Chondrocyte (in vitro differentiated cells): ENCODE measurements around the gene SERINC5. TPM values are rescaled to one million over a fixed set of nuclear protein-coding genes. Genes with fewer than 3 reads are reported as not detected.
A peak's percentile ranks its signal among the peaks of the same experiment; 100 is the strongest.
"Not testable (repeated sequence)": the region's sequence is repeated elsewhere in the genome, so short reads cannot be mapped to it uniquely, and the experiment has no call there.

ENCODE experiments used
- DNase-seq: peaks from one replicate; pipeline ENCODE4 v3.0.0; 2021; ENCODE audit warnings: mixed read lengths, low spot score
- H3K27ac Mint-ChIP-seq: one replicate; pipeline ENCODE4 v1.8.0; 2021; ENCODE audit warnings: mild to moderate bottlenecking, moderate library complexity, mixed read lengths; ENCODE audit not compliant: unreplicated experiment
- H3K27me3 Mint-ChIP-seq: 2 replicates; pipeline ENCODE4 v1.8.0; 2021; ENCODE audit warnings: low read depth, mixed read lengths
- H3K36me3 Mint-ChIP-seq: 2 replicates; pipeline ENCODE4 v1.8.0; 2021; ENCODE audit warnings: low read depth, mixed read lengths
- H3K4me1 Mint-ChIP-seq: 2 replicates; pipeline ENCODE4 v1.8.0; 2021; ENCODE audit warnings: low read depth, mild to moderate bottlenecking, mixed read lengths
- H3K4me3 Mint-ChIP-seq: one replicate; pipeline ENCODE4 v1.8.0; 2021; ENCODE audit warnings: mild to moderate bottlenecking, moderate library complexity, mixed read lengths; ENCODE audit not compliant: unreplicated experiment
- H3K9me3 Mint-ChIP-seq: 2 replicates; pipeline ENCODE4 v1.8.0; 2021; ENCODE audit warnings: low read depth, mixed read lengths
- long read RNA-seq: library from polyadenylated mRNA; stranded (forward); transcript quantifications from one replicate; pipeline ENCODE4 v2.0.0, GENCODE V29; 2021
- total RNA-seq: library from RNA; stranded (reverse); gene quantifications from 3 replicates; pipeline ENCODE4 v1.2.1, GENCODE V29; 2021
- TF ChIP-seq, protein P1 (sequence below): fragments of 200-600 bp; sonication (generic); IDR thresholded peaks from 2 replicates; pipeline ENCODE4 v1.5.0; 2021; ENCODE audit warnings: antibody characterized with exemption, mild to moderate bottlenecking, moderate library complexity

Gene SERINC5
- total RNA-seq, result 39.3 to 41.5 TPM (median 39.9 TPM) in 3 replicates
- long read RNA-seq, full-length matches to known transcripts, result 2 of 6 reads
- long read RNA-seq, partial matches to known transcripts, result 1 of 6 reads
- long read RNA-seq, other reads (novel, unspliced or antisense), result 3 of 6 reads

- H3K4me3 Mint-ChIP-seq, result peak within 1 kb of the TSS; percentile 85
- DNase-seq, result peak; percentile 93
- TF ChIP-seq, protein P1, sequence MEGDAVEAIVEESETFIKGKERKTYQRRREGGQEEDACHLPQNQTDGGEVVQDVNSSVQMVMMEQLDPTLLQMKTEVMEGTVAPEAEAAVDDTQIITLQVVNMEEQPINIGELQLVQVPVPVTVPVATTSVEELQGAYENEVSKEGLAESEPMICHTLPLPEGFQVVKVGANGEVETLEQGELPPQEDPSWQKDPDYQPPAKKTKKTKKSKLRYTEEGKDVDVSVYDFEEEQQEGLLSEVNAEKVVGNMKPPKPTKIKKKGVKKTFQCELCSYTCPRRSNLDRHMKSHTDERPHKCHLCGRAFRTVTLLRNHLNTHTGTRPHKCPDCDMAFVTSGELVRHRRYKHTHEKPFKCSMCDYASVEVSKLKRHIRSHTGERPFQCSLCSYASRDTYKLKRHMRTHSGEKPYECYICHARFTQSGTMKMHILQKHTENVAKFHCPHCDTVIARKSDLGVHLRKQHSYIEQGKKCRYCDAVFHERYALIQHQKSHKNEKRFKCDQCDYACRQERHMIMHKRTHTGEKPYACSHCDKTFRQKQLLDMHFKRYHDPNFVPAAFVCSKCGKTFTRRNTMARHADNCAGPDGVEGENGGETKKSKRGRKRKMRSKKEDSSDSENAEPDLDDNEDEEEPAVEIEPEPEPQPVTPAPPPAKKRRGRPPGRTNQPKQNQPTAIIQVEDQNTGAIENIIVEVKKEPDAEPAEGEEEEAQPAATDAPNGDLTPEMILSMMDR, result peak; percentile 26
- H3K9me3 Mint-ChIP-seq, result no peaks in the 10 kb centered on the region
- H3K4me1 Mint-ChIP-seq, result peaks cover 41% of the 10 kb centered on the region
- peak within 1 kb of the TSS; percentile 94 for H3K27ac Mint-ChIP-seq
- H3K27me3 Mint-ChIP-seq, result no peaks in the 10 kb centered on the region
- no peaks in the 10 kb centered on the region for H3K36me3 Mint-ChIP-seq
Measured at GRCh38 chr5:80255811-80256712, at the start of gene SERINC5. Gene SERINC5 (minus strand): TSS chr5:80256048. CDS start chr5:80255922, 126 bp downstream.

DNA sequence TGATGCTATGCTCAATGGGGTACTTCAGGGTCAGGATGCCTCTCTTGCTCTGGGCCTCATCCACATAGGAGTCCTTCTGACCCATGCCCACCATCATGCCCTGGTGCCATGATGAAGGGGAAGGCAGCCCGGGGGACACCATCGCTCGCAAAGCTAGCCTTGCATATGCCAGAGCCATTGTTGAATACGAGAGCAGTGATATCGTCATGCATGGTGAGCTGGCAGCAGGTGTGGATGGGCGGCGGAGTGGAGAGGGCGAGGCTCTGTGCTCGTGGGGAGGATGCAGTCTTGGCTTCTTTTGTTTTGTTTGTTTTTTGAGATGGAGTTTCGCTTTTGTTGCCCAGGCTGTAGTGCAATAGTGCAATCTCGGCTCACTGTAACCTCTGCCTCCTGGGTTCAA, 46.8 kb upstream of the SERINC5 start:
- TF ChIP-seq, protein P1, result no peak
- Mint-ChIP-seq H3K4me1 (no peaks in the 10 kb centered on the region), H3K27me3 (peaks cover 2% of the 10 kb centered on the region)

DNA sequence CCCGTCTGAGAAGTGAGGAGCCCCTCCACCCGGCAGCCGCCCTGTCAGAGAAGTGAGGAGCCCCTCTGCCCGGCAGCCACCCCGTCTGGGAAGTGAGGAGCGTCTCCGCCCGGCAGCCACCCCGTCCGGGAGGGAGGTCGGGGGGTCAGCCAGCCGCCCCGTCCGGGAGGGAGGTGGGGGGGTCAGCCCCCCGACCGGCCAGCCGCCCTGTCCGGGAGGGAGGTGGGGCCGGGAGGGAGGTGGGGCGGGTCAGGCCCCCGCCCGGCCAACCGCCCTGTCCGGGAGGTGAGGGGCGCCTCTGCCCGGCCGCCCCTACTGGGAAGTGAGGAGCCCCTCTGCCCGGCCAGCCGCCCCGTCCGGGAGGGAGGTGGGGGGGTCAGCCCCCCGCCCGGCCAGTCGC, 45.5 kb upstream of the SERINC5 start:
- H3K9me3 Mint-ChIP-seq, H3K27ac Mint-ChIP-seq, H3K4me1 Mint-ChIP-seq, H3K4me3 Mint-ChIP-seq, H3K36me3 Mint-ChIP-seq, DNase-seq, H3K27me3 Mint-ChIP-seq: not testable (repeated sequence)

More for the DNA sequence above, 46.8 kb upstream of the SERINC5 start:
- Mint-ChIP-seq H3K36me3 (no peaks in the 10 kb centered on the region), H3K9me3 (no peaks in the 10 kb centered on the region), H3K27ac (no peak overlapping the region), H3K4me3 (no peak overlapping the region)
- DNase-seq, result peak; percentile 53

- not testable (repeated sequence) for H3K27me3 Mint-ChIP-seq, H3K9me3 Mint-ChIP-seq, H3K4me1 Mint-ChIP-seq, DNase-seq, H3K36me3 Mint-ChIP-seq, H3K4me3 Mint-ChIP-seq, H3K27ac Mint-ChIP-seq
Measured at GRCh38 chr5:80300796-80301195, 44.9 kb upstream of the SERINC5 start.

DNA sequence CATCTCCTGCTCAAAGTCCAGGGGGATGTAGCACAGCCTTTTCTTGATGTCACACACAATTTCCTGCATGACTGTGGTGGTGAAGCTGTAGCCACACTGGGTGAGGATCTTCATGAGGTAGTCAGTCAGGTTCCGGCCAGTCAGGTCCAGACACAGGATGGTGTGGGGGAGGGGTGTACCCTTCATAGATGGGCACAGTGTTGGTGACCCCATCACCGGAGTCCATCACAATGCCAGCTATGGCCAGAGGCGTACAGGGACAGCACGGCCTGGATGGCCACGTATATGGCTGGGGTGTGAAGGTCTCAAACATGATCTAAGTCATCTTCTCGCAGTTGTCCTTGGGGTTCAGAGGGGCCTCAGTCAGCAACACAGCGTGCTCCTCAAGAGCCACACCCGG, 44.3 kb upstream of the SERINC5 start:
- TF ChIP-seq, protein P1, result no peak
- no peak overlapping the region for H3K27ac Mint-ChIP-seq
- H3K4me1 Mint-ChIP-seq, result no peaks in the 10 kb centered on the region
- no peaks in the 10 kb centered on the region for H3K9me3 Mint-ChIP-seq
- DNase-seq, result no peak
- no peak overlapping the region for H3K4me3 Mint-ChIP-seq
- H3K27me3 Mint-ChIP-seq, result peaks cover 2% of the 10 kb centered on the region
- no peaks in the 10 kb centered on the region for H3K36me3 Mint-ChIP-seq

- no peaks in the 10 kb centered on the region for H3K4me1 Mint-ChIP-seq
- TF ChIP-seq, protein P1, result no peak
- H3K27ac Mint-ChIP-seq, result no peak overlapping the region
- DNase-seq, result no peak
- peaks cover 2% of the 10 kb centered on the region for H3K27me3 Mint-ChIP-seq
- H3K36me3 Mint-ChIP-seq, result no peaks in the 10 kb centered on the region
- H3K4me3 Mint-ChIP-seq, result no peak overlapping the region
- no peaks in the 10 kb centered on the region for H3K9me3 Mint-ChIP-seq
Measured at GRCh38 chr5:80299601-80300000, 43.8 kb upstream of the SERINC5 start.
